Measurements from ENCODE around the gene ARSG. TPM values are rescaled to one million over a fixed set of nuclear protein-coding genes. Genes with fewer than 3 reads are reported as not detected.

Gene ARSG
- total and polyA plus RNA-seq, 2 of the 13 experiments (the other 11 are each of a cell fraction or from before 2014, with no cell fraction given) = 3.7 to 15.2 TPM

DNA sequence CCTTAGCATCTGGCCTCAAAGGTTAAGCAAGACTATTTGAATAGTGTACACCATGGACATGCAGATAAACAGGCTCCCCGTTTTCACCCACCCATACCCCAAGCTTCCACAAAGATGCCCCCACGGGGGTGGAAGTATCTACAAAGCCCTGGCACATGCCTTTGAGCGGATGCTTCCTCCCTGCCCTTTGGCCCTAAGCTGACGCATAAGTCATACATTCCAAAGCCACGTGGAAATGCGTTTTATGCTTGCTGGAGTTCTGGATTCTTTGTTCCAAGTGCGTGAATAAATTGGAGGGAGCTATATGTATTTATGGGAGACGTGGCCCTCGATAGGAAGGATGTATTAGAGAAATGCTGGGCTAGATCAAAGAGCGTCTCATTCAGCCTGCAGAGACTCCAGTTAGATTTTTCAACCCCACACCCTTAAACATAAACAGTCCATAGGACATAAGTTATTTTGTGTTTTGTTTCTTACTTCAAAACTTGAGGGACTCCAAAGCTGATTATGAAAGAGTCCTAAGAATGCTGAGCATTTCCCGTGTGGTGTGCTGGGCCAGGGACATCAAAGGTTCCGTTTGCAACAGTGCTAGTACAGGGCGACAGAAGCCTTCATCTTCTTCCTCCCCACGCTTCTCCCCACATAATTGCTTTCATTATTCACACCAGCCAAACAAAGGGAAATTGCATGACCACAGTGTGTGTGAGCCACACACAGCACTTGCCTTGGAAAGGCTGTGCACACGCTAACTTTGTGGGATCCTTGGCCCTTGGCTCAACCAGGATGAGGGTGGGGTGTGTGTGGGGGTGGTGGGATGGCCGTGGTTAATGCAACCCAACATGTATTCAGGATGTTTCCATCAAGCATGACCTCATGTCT lies 92.4 kb downstream of the ARSG start:
- 3% methylated on average over 14 of the region's 16 CpGs for WGBS (ENCODE audit: low lambda C conversion rate)
- TF ChIP-seq MIXL1 (CRISPR knock-in tag; IDR thresholded peaks at IDR 0.05) = peak; percentile 82
- TF ChIP-seq ISX (CRISPR knock-in tag; conservative IDR thresholded peaks at IDR 0.05) = 0 out of 2 replicates have a peak, but pooled peaks have one; percentile 8
- no peak for TF ChIP-seq TRIM22 (IDR thresholded peaks at IDR 0.05)
- TF ChIP-seq, protein P1, sequence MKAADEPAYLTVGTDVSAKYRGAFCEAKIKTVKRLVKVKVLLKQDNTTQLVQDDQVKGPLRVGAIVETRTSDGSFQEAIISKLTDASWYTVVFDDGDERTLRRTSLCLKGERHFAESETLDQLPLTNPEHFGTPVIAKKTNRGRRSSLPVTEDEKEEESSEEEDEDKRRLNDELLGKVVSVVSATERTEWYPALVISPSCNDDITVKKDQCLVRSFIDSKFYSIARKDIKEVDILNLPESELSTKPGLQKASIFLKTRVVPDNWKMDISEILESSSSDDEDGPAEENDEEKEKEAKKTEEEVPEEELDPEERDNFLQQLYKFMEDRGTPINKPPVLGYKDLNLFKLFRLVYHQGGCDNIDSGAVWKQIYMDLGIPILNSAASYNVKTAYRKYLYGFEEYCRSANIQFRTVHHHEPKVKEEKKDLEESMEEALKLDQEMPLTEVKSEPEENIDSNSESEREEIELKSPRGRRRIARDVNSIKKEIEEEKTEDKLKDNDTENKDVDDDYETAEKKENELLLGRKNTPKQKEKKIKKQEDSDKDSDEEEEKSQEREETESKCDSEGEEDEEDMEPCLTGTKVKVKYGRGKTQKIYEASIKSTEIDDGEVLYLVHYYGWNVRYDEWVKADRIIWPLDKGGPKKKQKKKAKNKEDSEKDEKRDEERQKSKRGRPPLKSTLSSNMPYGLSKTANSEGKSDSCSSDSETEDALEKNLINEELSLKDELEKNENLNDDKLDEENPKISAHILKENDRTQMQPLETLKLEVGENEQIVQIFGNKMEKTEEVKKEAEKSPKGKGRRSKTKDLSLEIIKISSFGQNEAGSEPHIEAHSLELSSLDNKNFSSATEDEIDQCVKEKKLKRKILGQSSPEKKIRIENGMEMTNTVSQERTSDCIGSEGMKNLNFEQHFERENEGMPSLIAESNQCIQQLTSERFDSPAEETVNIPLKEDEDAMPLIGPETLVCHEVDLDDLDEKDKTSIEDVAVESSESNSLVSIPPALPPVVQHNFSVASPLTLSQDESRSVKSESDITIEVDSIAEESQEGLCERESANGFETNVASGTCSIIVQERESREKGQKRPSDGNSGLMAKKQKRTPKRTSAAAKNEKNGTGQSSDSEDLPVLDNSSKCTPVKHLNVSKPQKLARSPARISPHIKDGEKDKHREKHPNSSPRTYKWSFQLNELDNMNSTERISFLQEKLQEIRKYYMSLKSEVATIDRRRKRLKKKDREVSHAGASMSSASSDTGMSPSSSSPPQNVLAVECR (CRISPR knock-in tag; IDR thresholded peaks at IDR 0.05; ENCODE audit: borderline replicate concordance) = peak; percentile 72; the same call in 1 of the 2 replicates
- TF ChIP-seq MBNL3 (CRISPR knock-in tag; conservative IDR thresholded peaks at IDR 0.05) = no peak
- TF ChIP-seq XRCC5 (optimal IDR thresholded peaks at IDR 0.05; ENCODE audit: low read length) = no peak
- TF ChIP-seq GLI4 (CRISPR knock-in tag; IDR thresholded peaks at IDR 0.05; ENCODE audit: borderline replicate concordance) = no peak; the same call in 1 of the 2 replicates
- TF ChIP-seq ZNF432 (CRISPR knock-in tag; IDR thresholded peaks at IDR 0.05; ENCODE audit: borderline replicate concordance) = no peak
- TF ChIP-seq TFAP4 (IDR thresholded peaks at IDR 0.05; ENCODE audit: borderline replicate concordance, low read depth) = peak; percentile 67; the same call in 1 of the 2 replicates
- TF ChIP-seq ZNF17 (CRISPR knock-in tag; IDR thresholded peaks at IDR 0.05) = no peak

More for the DNA sequence above, 92.4 kb downstream of the ARSG start:
- POLR2A ChIA-PET = interaction anchor here (0.6 to 3.9 kb wide), 30 partner anchors 9 to 437 kb away, joined by 3 to 41 read pairs (median 5); partner anchors contain the start of genes AMZ2, ARSG, KPNA2 and PRKAR1A
- Histone ChIP-seq H3K36me3 (replicated peaks in 1 of 2; ENCODE audit: control insufficient read depth in 1 of 2, insufficient read depth in 2 of 2, low read length in 2 of 2) (no peaks in the 10 kb centered on the region), H3K27ac (ENCODE audit: extremely low read length, insufficient read depth, low read length) (peak overlapping the region; percentile 97), H3K79me2 (ENCODE audit: insufficient read depth, low read length) (no peaks in the 10 kb centered on the region), H3K4me3 (replicated peaks in 1 of 3; ENCODE audit: insufficient read depth in 1 of 3, low read depth in 2 of 3, low read length in 3 of 3) (no peak overlapping the region), H3K4me1 (ENCODE audit: insufficient read depth, low read length) (peaks cover 100% of the 10 kb centered on the region), H3K9me3 (ENCODE audit: low read length) (no peaks in the 10 kb centered on the region), H3K9ac (ENCODE audit: insufficient read depth, low read depth, low read length) (peak overlapping the region; percentile 70), H2AFZ (ENCODE audit: low read length) (no peak overlapping the region), H4K20me1 (ENCODE audit: insufficient read depth, low read length) (no peaks in the 10 kb centered on the region), H3K4me2 (ENCODE audit: low read depth, low read length) (peak overlapping the region; percentile 57), H3K27me3 (ENCODE audit: control insufficient read depth in 1 of 2, insufficient read depth in 2 of 2, low read length in 2 of 2) (no peaks in the 10 kb centered on the region)
- ATAC-seq (peak; percentile 74), FAIRE-seq (peak; percentile 89), DNase-seq (ENCODE audit: low spot score) (peak; percentile 99)
- BruUV-seq (replicated peaks) = TSS peak; percentile 66
- CTCF ChIA-PET (ENCODE audit: low intra/inter-chr PET ratio, low total read pairs) = interaction anchor here (1.2 to 1.3 kb wide), 2 partner anchors 15 to 121 kb away, joined by 4 read pairs; no protein-coding TSS in a partner anchor
- in situ Hi-C loops (cut with HindIII; ENCODE audit: extremely low pct_ligation_motif_present, low pct_unique_long_range_greater_than_20kb) (no loop called here), intact Hi-C loops (cut with micrococcal nuclease; ENCODE audit: unreplicated experiment) (no loop called here)
